Stimulated activated CD4-positive, alpha-beta T cell treated with anti-CD3 and anti-CD28 coated beads, Interleukin-1b, Interleukin-23, amount 100 ng/mL, for 4 hours (primary cell): ENCODE measurements around the gene BBC3.

Experiments
- DNase-seq, 2 donors: peaks; one replicate each; pipeline ENCODE4 v3.0.0-alpha.2; 2020; ENCODE audit warnings: low read depth in 2 of 2

The BBC3 gene

GRCh38 chr19:47231215-47232054 is 436 bp upstream of the BBC3 start:
- DNase-seq = peak; percentile 89 to 93

- peak; percentile 71 to 73 for DNase-seq
These were observed 712 bp downstream of the BBC3 start for GRCh38 chr19:47230054-47230920.

GRCh38 chr19:47229676-47230053 is 1.3 kb downstream of the BBC3 start:
- no peak for DNase-seq

DNA sequence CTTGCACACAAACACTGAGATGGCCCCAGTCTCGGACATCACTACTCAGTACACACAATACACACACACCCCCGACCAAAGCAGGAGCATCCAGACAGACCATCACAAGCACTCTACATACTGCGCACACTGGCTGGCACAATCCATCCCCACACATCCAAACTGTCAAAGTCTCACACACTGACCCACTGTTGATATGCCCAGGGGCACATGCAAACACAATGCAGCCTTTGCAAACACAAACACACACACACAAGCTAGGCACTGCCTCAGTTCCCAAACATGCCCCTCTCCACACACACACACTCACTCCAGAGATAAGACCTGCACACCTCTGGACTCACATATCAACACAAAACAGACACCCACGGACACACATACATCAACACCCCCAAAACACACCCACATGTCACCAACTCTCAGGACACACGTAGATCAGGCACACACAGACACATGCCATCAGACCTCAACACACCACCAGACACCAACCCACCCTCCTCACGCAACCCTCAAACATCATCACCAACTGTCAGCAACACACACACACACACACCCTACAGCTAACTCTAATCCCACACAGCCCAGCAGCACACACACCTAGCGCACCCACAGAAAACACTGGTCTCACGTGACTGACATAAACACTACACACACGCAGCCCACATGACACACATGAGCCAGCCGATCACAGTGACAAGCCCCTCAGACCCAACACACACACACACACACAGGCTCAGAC is 1.9 kb downstream of the BBC3 start:
- DNase-seq = no peak

- no peak for DNase-seq
These were observed 2.6 kb downstream of the BBC3 start for GRCh38 chr19:47228168-47228936.

- DNase-seq = no peak
These were observed 3.4 kb downstream of the BBC3 start for GRCh38 chr19:47227352-47228167.

DNA sequence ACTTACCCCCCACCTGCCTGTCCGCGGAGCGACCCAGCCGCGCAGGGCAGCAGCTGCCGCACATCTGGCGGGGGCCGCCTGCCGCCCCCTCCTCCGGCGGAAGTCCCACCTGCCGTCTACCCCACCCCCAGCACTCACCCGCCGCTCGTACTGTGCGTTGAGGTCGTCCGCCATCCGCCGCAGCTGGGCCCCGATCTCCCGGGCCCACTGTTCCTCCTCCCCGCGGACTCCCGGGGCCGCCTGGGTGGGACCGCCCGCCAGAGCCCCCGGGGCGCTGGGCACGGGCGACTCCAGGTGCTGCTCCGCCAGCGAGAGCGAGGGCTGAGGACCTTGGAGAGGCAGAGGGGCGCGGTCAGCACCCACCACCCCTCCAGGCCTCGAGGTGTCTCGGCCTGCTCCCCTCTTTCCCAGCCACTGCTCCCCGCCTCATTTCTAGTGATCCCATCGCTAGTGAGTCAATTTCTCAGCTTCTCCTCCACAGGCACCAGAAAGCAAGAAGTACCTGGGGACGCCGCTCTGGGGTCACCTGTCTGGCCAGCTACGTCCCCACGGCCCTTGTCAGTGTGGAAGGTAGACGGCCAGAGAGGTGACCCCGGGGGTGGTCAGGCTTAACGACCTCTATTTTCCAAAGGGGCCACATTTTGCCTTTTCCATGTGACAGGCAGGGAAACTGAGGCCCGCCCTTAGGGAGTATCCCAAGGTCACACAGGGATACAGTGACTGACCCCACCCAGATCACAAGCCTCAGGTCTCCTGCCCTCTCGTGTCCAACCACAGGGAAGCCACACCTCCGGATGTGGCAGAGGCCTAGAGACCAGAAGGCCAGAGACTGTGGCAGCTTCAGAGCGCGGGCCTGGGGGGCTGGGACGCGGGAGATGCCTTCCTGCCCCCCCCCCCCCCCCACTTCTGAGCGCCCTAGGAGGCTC is 4.3 kb downstream of the BBC3 start:
- no peak for DNase-seq

- peak; percentile 78 to 83 for DNase-seq
These were observed 5.1 kb downstream of the BBC3 start for GRCh38 chr19:47225746-47226425.

GRCh38 chr19:47221890-47222289 is 9.1 kb downstream of the BBC3 start:
- no peak for DNase-seq

GRCh38 chr19:47221080-47221841 is 9.7 kb downstream of the BBC3 start:
- DNase-seq = no peak

- no peak for DNase-seq
These were observed 15.4 kb downstream of the BBC3 start for GRCh38 chr19:47215581-47215980.

GRCh38 chr19:47210689-47211316 is 20.2 kb downstream of the BBC3 start:
- peak; percentile 61 to 85 for DNase-seq

- no peak for DNase-seq
These were observed 20.9 kb downstream of the BBC3 start for GRCh38 chr19:47210180-47210490.

GRCh38 chr19:47209319-47210179 is 21.4 kb downstream of the BBC3 start:
- DNase-seq = no peak

- no peak for DNase-seq
These were observed 27.7 kb downstream of the BBC3 start for GRCh38 chr19:47203254-47203653.

GRCh38 chr19:47200530-47200929 is 30.5 kb downstream of the BBC3 start:
- DNase-seq = no peak

DNA sequence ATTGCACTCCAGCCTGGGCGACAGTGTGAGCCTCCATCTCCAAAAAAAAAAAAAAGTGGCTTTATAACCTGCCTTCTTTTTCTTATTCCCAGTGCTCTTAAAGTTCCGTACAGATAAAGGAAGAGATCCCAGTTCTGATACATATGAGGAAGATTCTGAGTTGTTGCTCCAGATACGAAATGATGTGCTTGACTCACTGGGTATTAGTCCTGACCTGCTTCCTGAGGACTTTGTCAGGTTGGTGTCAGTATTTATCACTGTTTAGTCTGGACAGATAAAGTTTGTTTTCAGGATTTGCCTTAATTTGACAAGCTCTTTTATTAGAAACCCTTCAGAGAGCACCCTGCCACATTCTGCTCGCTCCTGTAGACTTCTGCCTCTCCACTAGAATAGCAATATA is 33.9 kb downstream of the BBC3 start:
- no peak for DNase-seq
